Measurements from ENCODE around the gene PSMD11. TPM values are rescaled to one million over a fixed set of nuclear protein-coding genes. Genes with fewer than 3 reads are reported as not detected.

Gene PSMD11
- polyA plus RNA-seq, 1 of the 3 experiments (the other 2 are of a cell fraction) = 63.1 TPM

DNA sequence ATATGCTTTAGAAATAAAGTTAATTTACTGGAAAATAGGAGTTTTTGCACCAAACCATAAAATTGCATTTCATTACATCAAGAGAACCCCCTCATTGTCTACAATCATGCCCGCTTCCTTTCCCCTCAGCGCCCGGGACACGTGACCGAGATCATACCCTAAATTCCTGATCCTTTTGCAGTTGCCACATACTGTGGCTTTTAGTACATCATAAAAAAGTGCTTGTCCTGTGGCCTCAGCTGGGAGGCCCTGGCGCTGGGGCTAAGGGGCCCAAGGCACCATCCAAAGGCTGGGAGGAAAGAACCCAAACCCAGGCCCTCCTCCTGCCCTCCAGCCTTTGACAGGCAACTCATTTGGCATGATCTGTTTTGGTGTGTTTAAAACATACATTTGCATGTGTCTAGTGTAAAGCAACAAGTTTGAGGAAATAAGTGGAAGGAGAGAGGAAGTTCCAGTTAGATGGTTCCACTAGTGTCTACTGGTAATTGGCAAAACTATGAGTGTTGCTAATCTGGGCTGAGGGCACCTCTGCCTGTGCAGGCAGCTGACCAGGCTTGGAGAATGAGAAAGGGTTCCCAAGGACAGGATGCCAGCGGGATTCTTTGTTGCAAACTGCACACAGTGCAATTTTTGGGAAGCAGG, 48.5 kb downstream of the PSMD11 start:
- H3K27me3 ChIP-seq (ENCODE audit: insufficient read depth) = no peaks in the 10 kb centered on the region
- 93% methylated on average over 7 of the region's 7 CpGs for WGBS (ENCODE audit: low lambda C conversion rate)
- no peaks in the 10 kb centered on the region for H3K79me2 ChIP-seq (ENCODE audit: insufficient read depth)
- H3F3A ChIP-seq (replicated peaks; ENCODE audit: insufficient read depth) = no peaks in the 10 kb centered on the region
- H3K9ac ChIP-seq = no peak overlapping the region
- H3K4me3 ChIP-seq (ENCODE audit: low read depth in 2 of 2, low read length in 1 of 2) = no peak overlapping the region
- H3K27ac ChIP-seq (ENCODE audit: low read depth in 2 of 2, low read length in 1 of 2) = no peak overlapping the region
- ChIA-PET POLR2A (no interaction called here), CTCF (interaction anchor here (1.1 kb wide), 1 partner anchor 290 kb away, joined by 3 read pairs; no protein-coding TSS in a partner anchor)
- H3K4me1 ChIP-seq (ENCODE audit: control insufficient read depth in 1 of 2, insufficient read depth in 2 of 2, low read depth in 1 of 2, low read length in 1 of 2) = peaks cover 0 to 56% of the 10 kb centered on the region in 2 experiments; a peak in 2 of 4 replicates
- no peak overlapping the region for H2AFZ ChIP-seq (ENCODE audit: low read depth)
- H4K20me1 ChIP-seq (ENCODE audit: insufficient read depth) = peaks cover 10% of the 10 kb centered on the region; the same call in 1 of the 2 replicates
- no peak for DNase-seq
- H3K9me3 ChIP-seq = no peaks in the 10 kb centered on the region
- no peak overlapping the region for H3K4me2 ChIP-seq
- TF ChIP-seq NRF1 (IDR thresholded peaks at IDR 0.05; ENCODE audit: low read depth, low read length) (no peak), FOXM1 (IDR thresholded peaks at IDR 0.05; ENCODE audit: low read depth) (no peak), TAF1 (IDR thresholded peaks at IDR 0.05; ENCODE audit: borderline replicate concordance, low read depth, low read length) (no peak), RCOR1 (IDR thresholded peaks at IDR 0.05; ENCODE audit: low read length) (no peak), TEAD4 (IDR thresholded peaks at IDR 0.05; ENCODE audit: borderline replicate concordance, insufficient read depth) (no peak), ELF1 (IDR thresholded peaks at IDR 0.05) (no peak), MXI1 (IDR thresholded peaks at IDR 0.05; ENCODE audit: low read depth, low read length) (no peak)
- TF ChIP-seq, protein P1, sequence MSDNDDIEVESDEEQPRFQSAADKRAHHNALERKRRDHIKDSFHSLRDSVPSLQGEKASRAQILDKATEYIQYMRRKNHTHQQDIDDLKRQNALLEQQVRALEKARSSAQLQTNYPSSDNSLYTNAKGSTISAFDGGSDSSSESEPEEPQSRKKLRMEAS (IDR thresholded peaks at IDR 0.05; ENCODE audit: low read depth) = no peak
- TF ChIP-seq, protein P2, sequence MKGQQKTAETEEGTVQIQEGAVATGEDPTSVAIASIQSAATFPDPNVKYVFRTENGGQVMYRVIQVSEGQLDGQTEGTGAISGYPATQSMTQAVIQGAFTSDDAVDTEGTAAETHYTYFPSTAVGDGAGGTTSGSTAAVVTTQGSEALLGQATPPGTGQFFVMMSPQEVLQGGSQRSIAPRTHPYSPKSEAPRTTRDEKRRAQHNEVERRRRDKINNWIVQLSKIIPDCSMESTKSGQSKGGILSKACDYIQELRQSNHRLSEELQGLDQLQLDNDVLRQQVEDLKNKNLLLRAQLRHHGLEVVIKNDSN (IDR thresholded peaks at IDR 0.05; ENCODE audit: borderline replicate concordance, low read depth) = no peak
- no peaks in the 10 kb centered on the region for H3K9me2 ChIP-seq
- peaks cover 0 to 32% of the 10 kb centered on the region in 2 experiments for H3K36me3 ChIP-seq (replicated peaks in 1 of 2; ENCODE audit: control insufficient read depth in 1 of 2, insufficient read depth in 2 of 2, low read length in 1 of 2)

DNA sequence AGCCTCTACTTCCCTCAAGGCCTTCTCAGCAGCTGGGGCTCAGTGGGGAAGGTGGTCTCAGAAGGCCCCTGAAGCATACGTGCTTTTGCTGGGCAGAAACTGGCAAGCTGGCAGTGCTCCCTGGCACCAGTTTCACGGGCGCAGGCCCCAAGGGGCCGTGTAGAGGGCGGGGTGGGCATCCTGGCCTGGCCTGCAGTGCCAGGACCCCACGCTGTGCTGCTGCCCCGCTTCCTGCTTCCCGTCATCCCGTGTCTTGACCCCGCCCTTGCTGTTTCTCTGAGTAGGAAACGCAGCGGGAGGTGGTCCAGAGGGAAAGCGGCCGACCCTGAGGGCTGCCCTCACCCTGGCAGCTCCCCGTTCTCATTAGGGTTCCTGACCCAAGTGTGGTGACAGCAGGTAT, 49.3 kb downstream of the PSMD11 start:
- Histone ChIP-seq H3K27me3 (ENCODE audit: insufficient read depth) (no peaks in the 10 kb centered on the region), H3K36me3 (replicated peaks in 1 of 2; ENCODE audit: control insufficient read depth in 1 of 2, insufficient read depth in 2 of 2, low read length in 1 of 2) (peaks cover 0 to 29% of the 10 kb centered on the region in 2 experiments), H3K27ac (ENCODE audit: low read depth in 2 of 2, low read length in 1 of 2) (no peak overlapping the region), H3K79me2 (ENCODE audit: insufficient read depth) (no peaks in the 10 kb centered on the region), H3K4me2 (no peak overlapping the region), H2AFZ (ENCODE audit: low read depth) (no peak overlapping the region), H3F3A (replicated peaks; ENCODE audit: insufficient read depth) (no peaks in the 10 kb centered on the region), H3K9ac (no peak overlapping the region), H3K4me3 (ENCODE audit: low read depth in 2 of 2, low read length in 1 of 2) (no peak overlapping the region), H3K4me1 (ENCODE audit: control insufficient read depth in 1 of 2, insufficient read depth in 2 of 2, low read depth in 1 of 2, low read length in 1 of 2) (peaks cover 0 to 48% of the 10 kb centered on the region in 2 experiments; a peak in 2 of 4 replicates), H3K9me2 (no peaks in the 10 kb centered on the region), H4K20me1 (ENCODE audit: insufficient read depth) (0 out of 2 replicates have a peak, but pooled peaks cover 2% of the 10 kb centered on the region), H3K9me3 (no peaks in the 10 kb centered on the region)
- WGBS (ENCODE audit: low lambda C conversion rate) = 98% methylated on average over 10 of the region's 15 CpGs
- POLR2A ChIA-PET = no interaction called here
- no peak for TF ChIP-seq RXRA (IDR thresholded peaks at IDR 0.05; ENCODE audit: borderline replicate concordance, low read depth)
- no peak for TF ChIP-seq FOXJ3 (CRISPR knock-in tag; IDR thresholded peaks at IDR 0.05)
- TF ChIP-seq ELF1 (IDR thresholded peaks at IDR 0.05) = no peak
- TF ChIP-seq, protein P3, sequence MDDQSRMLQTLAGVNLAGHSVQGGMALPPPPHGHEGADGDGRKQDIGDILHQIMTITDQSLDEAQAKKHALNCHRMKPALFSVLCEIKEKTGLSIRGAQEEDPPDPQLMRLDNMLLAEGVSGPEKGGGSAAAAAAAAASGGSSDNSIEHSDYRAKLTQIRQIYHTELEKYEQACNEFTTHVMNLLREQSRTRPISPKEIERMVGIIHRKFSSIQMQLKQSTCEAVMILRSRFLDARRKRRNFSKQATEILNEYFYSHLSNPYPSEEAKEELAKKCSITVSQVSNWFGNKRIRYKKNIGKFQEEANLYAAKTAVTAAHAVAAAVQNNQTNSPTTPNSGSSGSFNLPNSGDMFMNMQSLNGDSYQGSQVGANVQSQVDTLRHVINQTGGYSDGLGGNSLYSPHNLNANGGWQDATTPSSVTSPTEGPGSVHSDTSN (IDR thresholded peaks at IDR 0.05) = no peak
- TF ChIP-seq, protein P1 (IDR thresholded peaks at IDR 0.05; ENCODE audit: low read depth) = no peak
- TF ChIP-seq YY1 (IDR thresholded peaks at IDR 0.05; ENCODE audit: low read depth) = no peak
- TF ChIP-seq, protein P4, sequence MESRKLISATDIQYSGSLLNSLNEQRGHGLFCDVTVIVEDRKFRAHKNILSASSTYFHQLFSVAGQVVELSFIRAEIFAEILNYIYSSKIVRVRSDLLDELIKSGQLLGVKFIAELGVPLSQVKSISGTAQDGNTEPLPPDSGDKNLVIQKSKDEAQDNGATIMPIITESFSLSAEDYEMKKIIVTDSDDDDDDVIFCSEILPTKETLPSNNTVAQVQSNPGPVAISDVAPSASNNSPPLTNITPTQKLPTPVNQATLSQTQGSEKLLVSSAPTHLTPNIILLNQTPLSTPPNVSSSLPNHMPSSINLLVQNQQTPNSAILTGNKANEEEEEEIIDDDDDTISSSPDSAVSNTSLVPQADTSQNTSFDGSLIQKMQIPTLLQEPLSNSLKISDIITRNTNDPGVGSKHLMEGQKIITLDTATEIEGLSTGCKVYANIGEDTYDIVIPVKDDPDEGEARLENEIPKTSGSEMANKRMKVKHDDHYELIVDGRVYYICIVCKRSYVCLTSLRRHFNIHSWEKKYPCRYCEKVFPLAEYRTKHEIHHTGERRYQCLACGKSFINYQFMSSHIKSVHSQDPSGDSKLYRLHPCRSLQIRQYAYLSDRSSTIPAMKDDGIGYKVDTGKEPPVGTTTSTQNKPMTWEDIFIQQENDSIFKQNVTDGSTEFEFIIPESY (IDR thresholded peaks at IDR 0.05; ENCODE audit: borderline replicate concordance, low read depth) = no peak
- no peak for TF ChIP-seq NRF1 (IDR thresholded peaks at IDR 0.05; ENCODE audit: low read depth, low read length)
- TF ChIP-seq TCF12 (IDR thresholded peaks at IDR 0.05) = no peak
- TF ChIP-seq GABPA (IDR thresholded peaks at IDR 0.05; ENCODE audit: low read depth) = no peak
- no peak for DNase-seq
- CTCF ChIA-PET = no interaction called here

Data from SK-N-SH (cell line).